GM12874 (cell line): ENCODE measurements around the gene MAPK11.

Experiments used
- CTCF ChIP-seq: IDR thresholded peaks from 2 replicates; pipeline ENCODE4 v1.5.1; 2011; ENCODE audit warnings: low read depth, mild to moderate bottlenecking, control low read depth, low read length, moderate library complexity; ENCODE audit not compliant: insufficient read depth

The MAPK11 gene

GRCh38 chr22:50264104-50264745 is 6.0 kb downstream of the MAPK11 start:
- no peak for TF ChIP-seq CTCF

GRCh38 chr22:50262973-50263617 is 7.1 kb downstream of the MAPK11 start:
- no peak for TF ChIP-seq CTCF

GRCh38 chr22:50262460-50262911 is 7.7 kb downstream of the MAPK11 start:
- TF ChIP-seq CTCF: no peak

GRCh38 chr22:50261615-50262459 is 8.3 kb downstream of the MAPK11 start, which contains the start of gene MAPK12:
Gene MAPK12, minus strand, starts transcription at chr22:50261683. Its CDS starts 174 bp downstream, at chr22:50261509.
- no peak for TF ChIP-seq CTCF

- TF ChIP-seq CTCF: no peak
Measured at GRCh38 chr22:50260801-50261614, 9.2 kb downstream of the MAPK11 start.

GRCh38 chr22:50260434-50260800 is 9.8 kb downstream of the MAPK11 start:
- no peak for TF ChIP-seq CTCF
